Activated gamma-delta T cell treated with Interleukin-2 at 50 U/mL for 16 hours (primary cell): Measurements from ENCODE around the gene EHD2.
"Not testable (repeated sequence)": the region's sequence is repeated elsewhere in the genome, so short reads cannot be mapped to it uniquely, and the experiment has no call there.

ENCODE experiments used
- DNase-seq: peaks from one replicate; pipeline ENCODE4 v3.0.0-alpha.2; 2020

Gene EHD2

DNA sequence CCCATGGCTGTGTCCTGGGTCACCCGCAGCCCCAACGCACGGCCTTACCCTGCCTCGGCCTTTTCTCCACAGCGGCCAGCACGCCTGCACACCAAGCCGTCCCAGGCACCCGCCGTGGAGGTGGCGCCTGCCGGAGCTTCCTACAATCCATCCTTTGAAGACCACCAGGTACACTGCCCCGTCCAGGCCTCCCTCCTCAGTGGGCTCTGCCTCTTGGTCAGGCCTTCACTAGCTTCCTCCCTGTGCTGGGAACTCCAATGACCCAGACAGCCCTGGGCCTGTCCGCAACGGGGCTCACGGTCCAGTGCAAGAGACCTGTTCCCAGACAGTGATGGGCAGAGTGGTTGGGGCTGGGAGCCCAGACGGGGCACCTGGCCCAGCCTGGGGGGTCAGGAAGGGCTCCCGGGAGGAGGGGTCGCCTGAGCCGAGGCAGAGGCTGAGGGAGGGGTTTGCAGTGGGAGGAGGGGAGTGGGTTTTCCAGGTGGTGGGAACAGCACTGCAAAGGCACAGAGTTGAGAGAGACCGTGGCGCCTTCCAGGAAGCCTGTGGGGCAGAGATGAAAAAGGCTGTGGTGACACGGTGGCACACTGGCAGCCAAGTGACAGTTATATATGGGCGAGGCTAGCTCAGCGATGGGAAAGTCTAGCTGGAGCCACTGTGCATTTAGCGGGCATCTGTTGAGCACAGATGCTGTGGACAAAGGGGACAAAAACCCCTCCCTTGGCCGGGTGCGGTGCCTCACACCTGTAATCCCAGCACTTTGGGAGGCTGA is 39.4 kb downstream of the EHD2 start:
- no peak for DNase-seq

DNA sequence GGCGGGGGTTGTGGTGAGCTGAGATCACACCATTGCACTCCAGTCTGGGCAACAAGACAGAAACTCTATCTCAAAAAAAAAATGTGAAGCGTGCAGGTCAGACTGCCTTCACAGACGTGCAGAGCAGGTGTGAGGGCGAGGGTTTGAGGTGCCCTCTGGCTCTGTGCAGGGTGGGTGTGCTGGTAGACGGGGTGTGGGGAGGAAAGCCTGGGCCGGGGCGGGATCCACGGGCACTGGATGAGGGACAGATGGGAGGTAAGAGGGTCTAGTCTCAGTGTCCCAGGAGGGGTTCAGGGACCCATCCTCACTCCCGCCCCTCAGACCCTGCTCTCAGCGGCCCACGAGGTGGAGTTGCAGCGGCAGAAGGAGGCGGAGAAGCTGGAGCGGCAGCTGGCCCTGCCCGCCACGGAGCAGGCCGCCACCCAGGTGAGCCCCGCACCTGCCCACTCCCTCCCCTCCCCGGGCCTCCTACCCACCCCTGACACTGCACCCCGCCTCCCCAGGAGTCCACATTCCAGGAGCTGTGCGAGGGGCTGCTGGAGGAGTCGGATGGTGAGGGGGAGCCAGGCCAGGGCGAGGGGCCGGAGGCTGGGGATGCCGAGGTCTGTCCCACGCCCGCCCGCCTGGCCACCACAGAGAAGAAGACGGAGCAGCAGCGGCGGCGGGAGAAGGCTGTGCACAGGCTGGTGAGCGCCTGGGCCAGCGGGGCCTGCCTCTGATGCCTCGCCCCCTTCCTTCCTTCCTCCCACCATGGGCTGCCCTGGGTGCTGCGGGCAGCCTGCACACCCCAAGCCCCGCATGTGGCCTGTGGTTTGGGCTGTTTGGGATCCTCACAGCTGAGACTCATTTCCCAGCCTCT is 41.2 kb downstream of the EHD2 start:
- no peak for DNase-seq

DNA sequence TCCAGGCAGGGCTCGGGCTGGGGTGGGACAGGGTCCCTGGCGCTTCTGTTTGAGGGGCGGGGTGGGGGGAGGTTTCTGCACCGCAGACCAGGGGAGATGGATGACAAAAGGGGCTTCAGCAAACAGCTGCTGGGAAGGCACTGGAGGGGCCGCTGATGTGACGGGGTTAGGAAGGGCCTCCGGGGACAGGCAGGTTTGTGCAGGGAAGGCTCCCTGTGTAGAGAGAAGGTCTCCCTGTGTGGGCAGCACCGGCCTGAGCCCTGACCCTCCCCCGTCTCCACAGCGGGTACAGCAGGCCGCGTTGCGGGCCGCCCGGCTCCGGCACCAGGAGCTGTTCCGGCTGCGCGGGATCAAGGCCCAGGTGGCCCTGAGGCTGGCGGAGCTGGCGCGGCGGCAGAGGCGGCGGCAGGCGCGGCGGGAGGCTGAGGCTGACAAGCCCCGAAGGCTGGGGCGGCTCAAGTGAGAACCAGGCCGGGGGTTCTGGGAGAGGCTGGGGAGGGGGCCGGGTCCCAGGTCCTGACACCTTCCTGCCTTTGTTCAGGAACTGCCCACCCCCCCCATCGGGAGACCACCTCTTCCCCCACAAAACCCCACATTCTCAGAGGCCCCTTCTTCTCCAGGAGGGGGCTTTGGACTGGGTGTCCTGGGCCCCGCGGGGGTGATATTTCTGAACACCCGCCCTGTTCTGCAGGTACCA is 42.0 kb downstream of the EHD2 start:
- DNase-seq = no peak

DNA sequence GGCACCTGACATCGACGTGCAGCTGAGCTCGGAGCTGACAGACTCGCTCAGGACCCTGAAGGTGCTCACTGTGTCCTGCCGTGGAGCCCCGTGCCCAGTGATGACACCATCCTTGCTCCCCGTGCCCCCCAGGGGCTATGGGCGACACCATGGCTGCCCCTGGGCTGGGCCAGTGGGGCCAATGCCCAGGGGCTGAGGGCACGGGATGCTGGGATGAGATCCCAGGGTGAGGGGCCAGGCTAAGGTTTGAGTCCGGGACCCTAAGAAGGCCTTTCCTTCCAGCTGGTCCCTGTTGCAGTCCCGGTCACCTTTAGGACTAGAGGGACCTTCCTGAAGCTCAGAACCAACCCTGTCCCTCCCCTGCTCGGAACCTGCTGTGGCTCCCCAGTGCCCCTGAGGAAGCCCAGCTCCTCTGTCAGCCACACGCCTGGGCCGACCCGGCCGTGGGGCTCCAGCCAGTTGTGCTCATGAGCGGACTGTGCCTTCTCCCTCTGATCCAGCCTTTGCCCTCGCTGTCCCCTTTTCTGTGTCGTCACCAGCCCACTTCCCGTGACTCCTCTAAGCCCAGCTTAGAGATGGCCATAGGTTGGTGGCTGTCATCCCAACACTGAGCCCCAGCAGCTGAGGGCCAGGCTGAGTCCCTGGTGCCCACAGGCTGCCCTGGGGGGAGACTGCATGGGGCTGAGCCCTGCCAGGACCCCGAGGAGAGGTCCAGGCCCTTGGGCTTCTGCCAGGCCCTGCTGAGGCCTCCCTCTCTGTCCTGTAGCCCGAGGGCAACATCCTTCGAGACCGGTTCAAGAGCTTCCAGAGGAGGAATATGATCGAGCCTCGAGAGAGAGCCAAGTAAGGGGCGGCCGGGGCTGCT is 42.8 kb downstream of the EHD2 start:
- DNase-seq = no peak

DNA sequence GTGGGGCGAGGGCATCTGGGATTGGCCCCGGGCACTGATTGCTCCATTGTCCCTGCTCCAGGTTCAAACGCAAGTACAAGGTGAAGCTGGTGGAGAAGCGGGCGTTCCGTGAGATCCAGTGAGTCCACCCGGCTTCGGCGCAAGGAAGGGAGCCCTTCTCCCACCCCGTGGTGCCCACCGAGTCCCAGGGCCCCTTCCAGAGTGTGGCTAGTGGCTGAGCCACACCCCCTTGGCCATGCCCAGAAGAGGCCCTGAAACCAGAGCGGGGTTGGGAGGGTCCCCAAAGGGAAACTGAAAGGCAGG is 43.4 kb downstream of the EHD2 start:
- no peak for DNase-seq

DNA sequence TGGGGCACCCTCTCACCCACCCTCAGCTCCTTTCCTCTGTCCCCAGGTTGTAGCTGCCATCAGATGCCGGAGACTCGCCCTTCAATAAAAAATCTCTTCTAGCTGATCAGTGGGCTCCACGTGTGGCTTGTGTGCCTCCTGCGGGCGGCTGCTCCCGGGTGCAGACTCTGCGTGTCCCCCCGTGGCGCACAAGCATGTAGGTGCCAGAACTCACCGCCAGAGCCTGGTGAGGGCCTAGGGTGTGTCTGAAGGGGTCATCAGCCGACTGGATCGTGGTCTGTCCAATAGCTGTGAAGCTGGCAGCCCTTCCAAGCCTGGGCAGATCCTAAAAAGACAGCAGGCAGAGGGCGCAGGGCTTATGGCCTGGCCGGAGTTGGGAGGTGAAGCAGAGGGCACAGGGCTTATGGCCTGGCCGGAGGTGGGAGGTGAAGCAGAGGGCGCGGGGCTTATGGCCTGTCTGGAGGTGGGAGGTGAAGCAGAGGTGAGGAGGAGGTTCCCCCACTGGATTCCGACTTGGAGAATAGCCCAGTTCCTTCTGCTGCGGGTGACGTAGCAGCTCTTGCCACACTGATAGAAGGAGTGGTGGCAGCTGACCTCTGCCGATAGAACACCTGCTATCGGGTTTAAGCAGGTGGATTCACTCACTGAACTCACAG is 43.9 kb downstream of the EHD2 start:
- no peak for DNase-seq

DNA sequence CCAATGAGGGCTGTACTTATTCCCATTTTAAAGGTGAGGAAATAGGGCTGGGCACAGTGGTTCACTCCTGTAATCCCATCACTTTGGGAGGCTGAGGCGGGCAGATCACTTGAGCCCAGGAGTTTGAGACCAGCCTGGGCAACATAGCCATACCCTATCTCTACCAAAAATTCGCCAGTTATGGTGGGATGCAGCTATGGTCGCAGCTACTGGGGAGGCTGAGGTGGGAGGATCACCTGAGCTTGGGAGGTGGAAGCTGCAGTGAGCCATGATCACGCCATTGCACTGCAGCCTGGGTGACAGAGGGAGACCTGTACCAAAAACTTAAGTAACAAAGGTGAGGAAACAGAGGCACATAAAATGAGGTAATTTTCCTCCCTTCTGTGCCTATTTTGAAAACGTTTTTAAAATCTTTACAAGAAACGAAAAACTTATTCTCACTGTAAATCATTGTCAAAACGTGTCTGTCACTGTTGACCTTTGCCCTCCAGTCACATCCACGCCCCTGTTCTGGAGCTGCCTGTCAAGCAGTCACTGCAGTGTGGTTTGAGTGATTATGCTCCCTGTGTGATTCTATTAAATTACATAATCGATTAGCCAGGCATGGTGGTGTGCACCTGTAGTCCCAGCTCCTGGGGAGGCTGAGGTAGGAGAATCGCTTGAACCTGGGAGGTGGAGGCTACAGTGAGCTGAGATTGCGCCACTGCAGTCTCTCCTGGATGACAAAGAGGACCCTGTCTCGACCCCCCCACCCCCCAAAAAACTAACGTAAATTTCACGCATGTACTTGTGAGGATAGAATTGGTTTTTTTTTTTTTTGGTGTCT is 44.6 kb downstream of the EHD2 start:
- DNase-seq = no peak

DNA sequence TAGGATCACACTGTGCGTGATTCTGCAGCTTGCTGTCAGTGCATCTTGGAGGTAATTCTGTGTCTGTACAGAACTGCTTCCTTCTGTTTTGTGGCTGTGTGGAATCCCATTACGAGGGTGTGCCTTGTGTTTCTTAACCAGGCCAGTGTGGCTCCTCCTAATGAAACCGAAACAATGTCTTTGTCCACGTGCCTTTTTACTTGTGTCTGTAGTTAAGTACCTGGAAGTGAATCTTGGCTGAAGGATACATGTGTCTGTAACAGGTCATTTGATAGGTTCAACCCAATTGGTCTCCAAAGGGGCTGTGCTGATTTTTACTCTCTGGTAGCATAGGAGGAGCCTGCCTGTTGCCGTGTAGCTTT is 45.2 kb downstream of the EHD2 start:
- DNase-seq = no peak

DNA sequence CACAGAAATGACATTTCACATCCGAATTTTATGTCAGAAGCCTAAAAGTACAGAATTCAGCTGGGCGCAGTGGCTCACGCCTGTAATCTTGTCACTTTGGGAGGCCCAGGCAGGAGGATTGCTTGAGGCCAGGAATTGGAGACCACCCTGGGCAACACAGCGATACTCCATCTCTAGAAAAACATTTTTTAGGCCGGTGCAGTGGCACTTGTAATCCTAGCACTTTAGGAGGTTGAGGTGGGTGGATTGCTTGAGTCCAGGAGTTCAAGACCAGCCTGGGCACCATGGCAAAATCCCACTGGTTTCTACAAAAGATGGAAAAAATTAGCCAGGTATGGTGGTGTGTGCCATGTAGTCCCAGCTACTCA is 47.4 kb downstream of the EHD2 start:
- no peak for DNase-seq

DNA sequence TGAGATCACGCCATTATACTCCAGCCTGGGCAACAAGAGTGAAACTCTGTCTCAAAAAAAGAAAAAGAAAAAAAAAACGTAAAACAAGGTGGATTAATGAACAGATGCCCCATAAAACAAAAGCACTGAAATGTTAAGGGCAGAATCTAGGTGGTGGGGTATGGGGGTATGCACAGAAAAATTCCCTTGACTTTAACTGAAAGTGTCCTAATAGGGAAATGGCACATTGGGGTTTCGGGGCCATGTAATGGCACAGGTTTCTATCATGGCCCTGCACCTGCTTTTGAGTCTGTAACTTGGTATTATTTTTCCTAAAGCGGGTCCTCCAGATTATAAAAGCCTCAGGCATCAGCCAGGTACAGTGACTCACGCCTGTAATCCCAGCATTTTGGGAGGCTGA is 48.3 kb downstream of the EHD2 start:
- DNase-seq = no peak

DNA sequence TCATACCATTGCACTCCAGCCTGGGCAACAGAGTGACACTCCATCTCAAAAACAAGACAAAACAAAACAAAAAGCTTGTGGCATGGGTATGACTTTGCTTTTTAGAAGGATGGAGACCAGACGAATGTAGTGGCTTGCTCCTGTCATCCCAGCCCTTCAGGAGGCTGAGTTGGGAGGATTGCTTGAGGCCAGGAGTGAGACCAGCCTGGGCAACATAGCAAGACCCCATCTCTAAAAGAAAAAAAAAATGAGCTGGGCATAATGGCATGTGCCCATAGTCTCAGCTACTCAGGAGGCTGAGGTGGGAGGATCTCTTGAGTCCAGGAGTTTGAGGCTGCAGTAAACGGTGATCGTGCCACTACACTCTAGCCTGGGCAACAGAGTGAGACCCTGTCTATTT is 48.9 kb downstream of the EHD2 start:
- no peak for DNase-seq

DNA sequence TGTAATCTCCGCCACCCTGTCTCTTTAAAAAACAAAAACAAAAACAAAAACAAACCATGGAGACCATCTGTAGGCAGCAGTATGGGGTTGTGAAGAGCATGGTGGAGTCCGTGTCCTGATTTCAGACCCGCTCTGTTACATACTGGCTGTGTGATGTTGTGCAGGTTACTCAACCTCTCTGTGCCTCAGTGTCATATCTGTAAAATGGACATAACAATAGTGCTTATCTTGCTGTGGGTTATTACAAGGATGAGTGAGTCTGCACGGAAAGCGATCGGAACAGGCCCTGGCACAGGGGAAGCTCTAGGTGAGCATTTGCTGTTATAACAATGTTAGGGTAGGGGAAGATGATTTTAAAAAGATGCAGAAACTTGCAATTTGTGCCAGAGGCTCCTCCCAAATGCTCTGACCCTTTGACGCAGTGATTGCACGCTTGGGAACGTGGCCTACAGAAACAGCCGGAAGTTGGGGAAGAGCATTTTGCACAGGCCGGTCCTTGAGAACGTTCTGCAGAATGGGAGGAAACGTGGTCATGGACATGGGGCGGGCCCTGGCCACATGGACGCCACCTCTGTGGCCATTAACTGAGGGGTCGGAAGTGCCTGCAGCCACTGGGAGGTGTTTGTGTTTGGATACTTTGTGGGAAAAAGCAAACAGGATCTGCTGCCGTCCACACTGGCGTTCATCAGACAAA is 49.5 kb downstream of the EHD2 start:
- DNase-seq = no peak

DNA sequence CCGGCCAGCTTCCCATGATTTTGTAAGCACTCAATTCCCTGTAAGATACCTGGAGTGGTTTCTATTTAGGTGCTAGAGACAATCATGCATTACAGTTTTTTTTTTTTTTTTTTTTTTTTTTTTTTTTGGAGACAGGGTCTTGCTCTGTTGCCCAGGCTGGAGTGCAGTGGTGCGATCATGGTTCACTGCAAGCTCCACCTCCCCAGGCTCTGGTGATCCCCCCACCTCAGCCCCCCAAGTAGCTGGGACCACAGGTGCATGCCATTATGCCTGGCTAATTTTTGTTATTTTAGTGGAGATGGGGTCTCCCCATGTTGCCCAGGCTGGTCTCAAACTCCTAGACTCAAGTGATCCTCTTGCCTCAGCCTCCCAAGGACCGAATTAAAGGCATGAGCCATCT is 51.5 kb downstream of the EHD2 start:
- DNase-seq = not testable (repeated sequence)

DNA sequence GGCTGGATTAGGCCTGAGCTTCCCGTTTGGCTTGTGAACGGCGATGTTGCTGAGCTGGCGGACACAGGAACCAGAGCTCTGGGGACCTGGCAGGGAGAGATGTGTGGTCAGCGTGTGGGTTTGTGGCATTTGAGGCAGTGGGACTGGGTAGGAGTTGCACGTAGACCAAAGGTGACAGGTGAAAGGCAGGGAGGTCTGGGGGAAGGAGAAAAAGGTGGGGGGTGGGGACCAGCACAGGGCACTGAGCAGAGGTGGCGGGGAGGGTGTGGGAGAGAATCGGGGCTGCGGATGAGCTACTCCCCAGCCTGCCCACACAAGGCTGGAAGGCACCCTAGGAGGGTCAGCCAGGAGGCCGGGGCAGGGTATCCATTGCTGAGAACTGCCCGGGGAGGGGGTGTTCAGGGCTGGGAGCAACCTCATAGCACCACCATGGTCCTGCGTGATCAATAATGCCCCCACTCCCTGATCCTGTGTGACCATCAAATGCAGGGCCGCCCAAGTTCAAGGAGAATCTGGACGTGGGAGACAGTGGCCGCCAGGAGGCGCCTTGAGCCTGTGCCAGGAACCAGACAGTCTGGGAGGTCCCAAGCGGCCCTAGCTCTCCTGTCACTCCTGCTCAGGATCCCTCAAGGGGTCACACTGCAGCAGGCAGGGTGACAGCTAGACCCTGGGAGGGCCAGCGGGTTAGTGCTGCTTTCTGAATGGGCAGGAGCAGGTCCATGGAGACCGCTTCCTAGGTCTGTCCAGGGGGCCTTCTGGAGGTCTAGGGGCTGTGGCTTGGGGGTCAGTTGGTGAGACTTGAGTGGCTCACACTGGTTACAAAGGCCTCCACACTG is 52.5 kb downstream of the EHD2 start:
- DNase-seq = peak; percentile 35

DNA sequence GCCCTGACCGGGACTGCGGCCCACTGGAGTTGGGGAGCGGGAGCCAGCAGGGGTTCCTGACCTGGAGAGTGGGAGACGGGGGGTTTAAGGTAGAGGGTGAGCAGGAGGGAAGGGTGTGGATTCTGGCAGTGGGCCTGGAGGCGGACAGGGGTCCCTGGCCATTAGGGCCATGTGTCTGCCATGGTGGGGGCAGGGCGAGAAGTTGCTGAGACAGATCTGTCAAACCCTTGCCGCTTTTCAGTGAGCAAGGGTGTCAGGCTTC is 53.1 kb downstream of the EHD2 start:
- DNase-seq = no peak

DNA sequence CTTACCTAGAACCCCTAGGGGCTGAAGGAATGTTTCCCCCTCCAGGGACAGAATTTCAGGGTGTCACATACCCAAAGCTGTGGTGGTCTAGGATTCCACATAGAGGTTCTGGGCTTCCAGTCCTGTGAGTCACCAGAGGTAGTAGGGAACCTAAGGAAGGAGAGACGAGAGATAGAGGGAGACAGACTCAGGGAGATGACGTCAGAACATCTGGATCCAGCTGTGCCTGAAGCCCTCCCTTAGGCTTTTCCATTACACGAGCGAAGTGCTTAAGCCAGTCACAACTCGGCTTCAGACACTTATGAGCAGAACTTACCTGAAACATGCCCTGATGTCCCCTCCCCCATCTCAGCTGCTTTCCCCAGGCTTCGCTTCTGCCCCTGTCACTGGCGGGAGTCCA is 53.4 kb downstream of the EHD2 start:
- DNase-seq = no peak

DNA sequence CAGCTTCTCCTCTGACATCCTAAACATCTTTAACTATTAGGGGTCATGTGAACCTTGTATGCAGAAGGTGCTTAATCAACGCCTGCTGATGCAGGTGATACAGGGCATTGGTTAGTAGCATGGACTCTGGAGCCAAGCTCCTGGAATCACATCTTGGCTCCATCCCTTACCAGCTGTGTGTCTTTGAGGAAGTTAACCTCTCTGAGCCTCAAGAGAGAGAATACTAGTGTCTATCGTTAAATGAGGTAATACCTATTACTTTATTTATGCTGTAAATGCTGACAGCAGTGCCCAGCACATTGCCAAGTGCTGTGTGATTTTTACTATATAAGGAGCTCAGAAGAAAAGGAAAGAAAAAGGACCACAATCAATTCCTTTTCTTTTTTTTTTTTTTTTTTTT is 54.1 kb downstream of the EHD2 start:
- DNase-seq = no peak

DNA sequence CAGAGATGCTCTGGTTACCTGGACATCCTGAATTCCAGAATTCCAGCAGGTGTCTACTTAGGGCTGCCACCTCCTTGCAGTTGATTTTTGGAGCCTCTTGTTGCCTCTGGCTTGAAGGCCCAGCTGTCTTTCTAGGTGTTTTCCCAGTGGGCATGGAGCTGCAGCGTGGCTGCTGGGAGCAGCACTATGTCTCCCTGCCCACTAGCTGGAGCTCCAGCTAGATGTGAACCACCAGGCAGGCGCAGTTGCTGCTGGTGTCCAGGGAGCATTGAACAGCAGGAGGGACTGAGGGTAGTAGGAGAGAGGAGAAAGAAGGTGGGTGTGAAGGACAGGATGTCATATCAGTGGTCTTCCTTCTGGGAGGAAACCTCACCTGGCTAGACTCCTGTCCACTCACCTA is 55.4 kb downstream of the EHD2 start:
- no peak for DNase-seq

DNA sequence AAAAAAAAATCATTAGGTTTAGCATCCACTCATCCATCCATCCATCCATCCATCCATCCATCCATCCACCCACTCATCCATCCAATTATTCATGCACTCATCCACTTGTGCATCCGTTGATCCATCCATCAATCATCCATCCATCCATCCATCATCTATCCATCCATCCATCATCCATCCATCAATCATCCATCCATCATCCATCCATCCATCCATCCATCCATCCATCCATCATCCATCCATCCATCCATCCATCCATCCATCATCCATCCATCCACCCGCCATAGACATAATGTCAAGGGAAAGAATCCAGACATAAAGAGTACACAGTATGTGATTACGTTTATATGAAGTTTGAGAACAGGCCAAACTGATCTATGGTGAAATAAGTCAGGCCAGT is 56.3 kb downstream of the EHD2 start:
- DNase-seq = no peak

DNA sequence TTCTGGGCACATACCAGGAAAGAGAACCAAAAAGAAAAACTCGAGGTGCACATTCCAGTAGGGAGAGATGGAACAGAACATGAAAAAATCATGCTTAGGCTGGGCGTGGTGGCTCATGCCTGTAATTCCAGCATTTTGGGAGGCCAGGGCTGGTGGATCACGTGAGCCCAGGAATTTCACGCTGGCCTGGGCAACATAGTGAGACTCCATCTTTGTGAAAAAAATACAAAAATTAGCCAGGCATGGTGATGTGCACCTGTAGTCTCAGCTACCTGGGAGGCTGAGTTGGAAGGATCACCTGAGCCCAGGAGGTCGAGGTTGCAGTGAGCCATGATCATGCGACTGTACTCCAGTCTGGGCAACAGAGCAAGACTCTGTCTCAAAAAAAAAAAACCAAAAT is 58.1 kb downstream of the EHD2 start:
- not testable (repeated sequence) for DNase-seq
